ENCODE data around the gene GJA8.
A peak's percentile ranks its signal among the peaks of the same experiment; 100 is the strongest.
"Not testable (repeated sequence)": the region's sequence is repeated elsewhere in the genome, so short reads cannot be mapped to it uniquely, and the experiment has no call there.

The GJA8 gene

DNA sequence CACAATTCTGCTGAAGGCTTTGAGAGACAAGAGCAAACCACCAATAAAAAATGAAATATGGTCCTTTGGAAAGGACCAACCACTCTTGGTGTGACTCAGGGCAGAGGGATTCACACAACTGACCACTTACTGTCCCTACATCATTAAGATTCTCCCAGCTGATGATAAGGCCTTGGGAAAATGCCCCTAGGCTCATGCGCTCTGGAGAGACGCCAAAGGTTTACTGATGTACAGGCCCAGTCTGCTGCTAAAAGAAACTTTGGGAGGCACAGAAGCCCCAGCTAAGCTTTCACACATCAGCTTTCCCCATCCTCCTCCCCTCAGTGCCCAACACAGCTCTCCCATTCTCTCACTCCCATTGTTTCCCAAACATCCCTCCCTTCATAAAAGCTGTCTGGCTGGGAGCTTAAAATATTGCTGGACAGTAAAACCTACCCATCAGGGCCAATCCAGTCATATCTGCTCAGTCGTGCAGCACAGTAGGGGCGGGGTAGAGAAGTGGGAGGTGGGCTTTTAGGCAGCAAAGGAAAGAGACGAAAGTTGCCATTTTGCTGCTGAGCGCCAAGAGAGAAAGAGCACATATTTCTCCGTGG is at the start of gene GJA8:
Gene GJA8 (plus strand): TSS at position 543 of the 593 bp plus-strand sequence. CDS start 5,161 bp downstream, outside the sequence.
- DNase-seq, result no peak

DNA sequence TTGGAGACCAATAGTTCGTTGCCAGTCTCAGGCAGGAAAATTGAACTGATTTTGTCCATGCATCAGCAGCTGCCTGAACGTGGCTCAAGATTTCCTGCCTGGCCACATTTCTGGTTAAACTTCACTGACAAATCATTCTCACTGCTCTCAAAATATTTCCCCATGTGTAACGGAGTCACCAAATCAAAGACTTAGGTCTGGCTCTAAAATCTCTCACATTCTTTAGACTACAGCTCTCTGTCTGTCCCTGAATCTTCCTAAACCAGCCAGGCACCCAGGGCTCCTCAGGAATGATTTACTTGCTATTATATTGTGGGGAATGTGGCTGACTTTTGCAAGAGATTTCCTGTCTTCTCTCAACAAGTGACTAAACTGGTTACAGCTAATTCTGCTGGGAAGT is 49.2 kb upstream of the GJA8 start:
- no peak for DNase-seq

DNA sequence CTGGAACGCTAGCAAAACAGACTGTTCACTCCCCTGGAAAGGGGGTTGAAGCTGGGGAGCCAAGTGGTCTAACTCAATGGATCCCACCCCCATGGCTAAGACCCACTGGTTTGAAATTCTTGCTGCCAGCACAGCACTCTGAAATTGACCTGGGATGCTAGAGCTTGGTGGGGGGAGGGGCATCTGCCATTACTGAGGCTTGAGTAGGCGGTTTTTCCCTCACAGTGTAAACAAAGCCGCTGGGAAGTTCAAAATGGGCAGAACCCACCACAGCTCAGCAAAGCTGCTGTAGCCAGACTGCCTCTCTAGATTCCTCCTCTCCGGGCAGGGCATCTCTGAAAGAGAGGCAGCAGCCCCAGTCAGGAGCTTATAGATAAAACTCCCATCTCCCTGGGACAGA is 47.6 kb upstream of the GJA8 start:
- DNase-seq, result not testable (repeated sequence)

DNA sequence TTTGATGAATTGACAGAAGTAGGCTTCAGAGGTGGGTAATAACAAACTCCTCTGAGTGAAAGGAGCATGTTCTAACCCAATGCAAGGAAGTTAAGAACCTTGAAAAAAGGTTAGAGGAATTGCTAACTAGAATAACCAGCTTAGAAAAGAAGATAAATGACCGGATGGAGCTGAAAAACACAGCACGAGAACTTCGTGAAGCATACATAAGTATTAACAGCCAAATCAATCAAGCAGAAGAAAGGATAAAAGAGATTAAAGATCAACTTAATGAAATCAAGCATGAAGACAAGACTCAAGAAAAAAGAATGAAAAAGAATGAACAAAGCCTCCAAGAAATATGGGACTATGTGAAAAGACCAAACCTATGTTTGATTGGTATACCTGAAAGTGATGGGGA is 46.6 kb upstream of the GJA8 start:
- DNase-seq, result not testable (repeated sequence)

DNA sequence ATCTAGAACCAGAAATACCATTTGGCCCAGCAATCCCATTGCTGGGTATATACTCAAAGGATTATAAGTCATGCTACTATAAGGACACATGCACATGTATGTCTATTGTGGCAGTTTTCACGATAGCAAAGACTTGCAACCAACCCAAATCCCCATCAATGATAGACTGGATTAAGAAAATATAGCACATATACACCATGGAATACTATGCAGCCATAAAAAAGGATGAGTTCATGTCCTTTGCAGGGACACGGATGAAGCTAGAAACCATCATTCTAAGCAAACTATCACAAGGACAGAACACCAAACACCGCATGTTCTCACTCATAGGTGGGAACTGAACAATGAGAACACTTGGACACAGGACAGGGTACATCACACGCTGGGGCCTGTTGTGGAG is 35.4 kb upstream of the GJA8 start:
- not testable (repeated sequence) for DNase-seq

DNA sequence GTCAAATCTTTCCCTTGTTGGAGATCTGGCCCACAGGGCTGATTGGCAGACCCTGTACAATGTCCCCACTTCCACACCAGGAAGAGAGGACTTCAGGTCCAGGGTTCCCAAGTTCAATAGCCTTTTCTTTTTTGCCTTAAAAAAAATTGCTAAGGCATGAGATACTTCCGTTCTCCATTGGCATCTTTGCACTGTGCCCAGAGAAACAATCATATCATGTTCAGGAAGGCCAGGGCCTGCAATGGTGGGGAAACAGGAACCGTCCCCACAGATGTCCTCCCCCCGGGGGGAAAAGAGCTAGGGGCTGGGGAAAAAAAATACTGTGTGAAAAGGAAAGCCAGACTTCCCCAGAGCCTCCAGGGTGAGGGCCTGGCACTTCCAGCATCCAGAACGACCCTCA is 24.6 kb upstream of the GJA8 start:
- no peak for DNase-seq

DNA sequence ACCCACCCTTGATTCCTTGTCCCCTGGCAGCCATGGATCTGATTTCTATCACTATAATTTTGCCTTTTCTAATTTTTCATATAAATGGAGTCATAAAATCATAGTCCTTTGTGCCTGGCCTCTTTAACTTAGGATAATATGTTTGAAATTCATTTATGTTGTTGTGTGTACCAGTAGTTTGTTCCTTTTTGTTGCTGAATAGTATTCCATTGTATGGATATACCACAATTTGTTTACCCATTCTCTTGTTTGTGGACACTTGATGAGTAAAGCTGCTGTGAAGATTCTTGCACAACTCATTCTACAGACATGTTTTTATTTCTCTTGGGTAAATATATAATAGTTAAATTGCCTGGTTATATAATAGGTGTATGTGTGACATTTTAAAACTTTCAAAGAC is 22.7 kb upstream of the GJA8 start:
- no peak for DNase-seq

DNA sequence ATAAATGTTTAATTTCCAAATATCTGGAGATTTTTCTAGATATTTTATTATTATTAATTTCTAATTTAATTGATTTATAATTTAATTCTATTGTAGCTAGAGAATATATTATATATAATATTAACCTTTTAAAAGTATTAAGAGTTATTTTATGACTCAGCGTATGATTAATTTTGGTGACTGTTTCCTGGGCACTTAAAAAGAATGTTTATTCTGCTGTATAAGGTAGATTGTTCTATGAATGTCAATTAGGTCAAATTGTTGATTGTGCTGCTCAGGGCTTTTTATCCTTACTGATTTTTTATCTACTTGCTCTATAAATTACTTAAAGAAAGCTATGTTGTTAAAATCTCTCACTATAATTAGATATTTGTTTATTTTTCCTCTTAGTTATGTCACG is 20.1 kb upstream of the GJA8 start:
- DNase-seq, result no peak

DNA sequence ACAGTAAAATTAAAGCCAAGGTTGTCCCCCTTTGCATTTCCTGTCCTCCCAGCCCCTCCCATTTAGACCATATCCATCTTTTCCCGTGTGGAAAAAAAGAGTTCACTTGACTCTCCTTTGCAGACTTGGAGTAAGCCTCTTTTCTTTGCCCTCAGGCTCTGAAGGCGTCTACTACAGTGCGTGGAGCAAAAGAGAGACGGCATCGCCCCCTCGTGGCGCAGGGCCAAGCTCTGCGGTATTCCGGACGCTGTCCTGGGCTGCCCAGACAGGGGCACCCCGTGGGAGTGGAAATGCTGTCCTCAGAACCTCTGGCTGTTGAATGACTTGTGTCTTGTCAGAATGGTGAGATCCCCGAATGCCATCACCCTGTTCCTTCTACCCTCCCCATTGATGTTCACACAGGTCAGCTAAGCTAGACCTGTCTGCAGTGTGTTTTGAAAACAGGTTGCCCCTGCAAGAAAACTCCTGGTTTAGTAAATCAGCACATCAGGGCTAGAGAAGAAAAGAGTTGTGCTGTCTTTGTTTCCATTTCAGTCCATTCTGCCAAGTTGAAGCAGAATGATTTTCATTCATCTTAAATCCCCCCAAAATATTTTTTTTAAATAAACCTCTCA is 12.3 kb upstream of the GJA8 start:
- DNase-seq, result peak; percentile 61

DNA sequence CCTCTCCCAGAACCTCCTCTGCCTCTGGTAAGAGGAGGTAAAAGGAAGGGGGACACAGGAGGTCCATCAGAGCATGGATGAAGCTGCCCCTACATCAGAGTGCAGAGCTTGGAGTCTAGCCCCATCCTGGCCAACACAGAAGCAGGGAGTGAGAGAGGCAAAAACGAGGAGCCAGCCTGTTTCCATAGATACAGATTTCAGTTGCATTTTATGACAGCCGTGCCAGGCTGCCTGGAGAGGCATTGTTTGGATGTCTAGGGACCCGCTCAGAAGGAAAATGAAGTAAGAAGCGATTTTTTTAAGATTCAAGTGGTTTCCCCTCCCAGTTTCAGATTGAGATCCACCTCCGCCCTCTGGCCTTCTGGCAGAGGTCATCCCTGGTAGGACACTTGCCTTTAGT is 11.5 kb upstream of the GJA8 start:
- no peak for DNase-seq

DNA sequence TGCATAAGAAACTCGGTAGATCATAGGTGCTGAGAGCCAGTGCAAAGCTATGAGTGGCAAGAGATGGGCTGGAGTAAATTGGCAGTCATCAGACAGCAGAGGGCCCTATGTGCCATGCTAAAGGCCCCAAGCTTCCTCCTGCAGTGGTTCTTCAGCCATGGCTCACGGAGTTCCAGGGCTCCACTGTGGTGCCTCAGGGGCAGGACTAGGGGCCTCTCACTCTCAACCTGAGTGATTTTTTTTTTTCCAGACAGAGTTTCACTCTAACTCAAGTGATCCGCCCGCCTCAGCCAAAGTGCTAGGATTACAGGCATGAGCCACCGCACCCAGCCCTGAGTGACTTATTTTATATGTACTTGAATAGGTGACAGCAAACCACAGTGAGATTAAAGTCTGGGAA is 10.4 kb upstream of the GJA8 start:
- peak; percentile 2 for DNase-seq

DNA sequence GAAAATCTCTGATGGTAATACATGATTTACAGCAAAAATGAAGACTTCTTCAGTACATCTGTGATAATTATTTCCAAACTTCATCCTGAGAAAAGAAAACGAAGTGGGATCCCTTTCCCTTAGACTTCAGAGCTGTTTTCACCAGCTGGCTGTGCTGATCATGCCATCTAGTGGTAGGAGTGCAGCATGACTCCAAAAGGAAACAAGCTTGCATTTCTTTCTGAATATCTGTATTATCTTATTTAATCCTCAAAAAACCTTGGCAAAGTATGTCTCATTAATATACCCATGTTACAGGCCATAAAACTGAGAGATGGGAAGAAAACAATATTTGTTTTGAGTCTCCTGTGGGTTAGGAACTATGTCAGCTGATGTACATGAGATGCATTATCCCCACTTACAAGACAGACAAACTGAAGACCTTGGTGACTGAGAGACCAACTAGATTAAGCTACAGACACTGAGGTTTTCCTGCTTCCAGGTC is 9.8 kb upstream of the GJA8 start:
- DNase-seq, result peak; percentile 54

DNA sequence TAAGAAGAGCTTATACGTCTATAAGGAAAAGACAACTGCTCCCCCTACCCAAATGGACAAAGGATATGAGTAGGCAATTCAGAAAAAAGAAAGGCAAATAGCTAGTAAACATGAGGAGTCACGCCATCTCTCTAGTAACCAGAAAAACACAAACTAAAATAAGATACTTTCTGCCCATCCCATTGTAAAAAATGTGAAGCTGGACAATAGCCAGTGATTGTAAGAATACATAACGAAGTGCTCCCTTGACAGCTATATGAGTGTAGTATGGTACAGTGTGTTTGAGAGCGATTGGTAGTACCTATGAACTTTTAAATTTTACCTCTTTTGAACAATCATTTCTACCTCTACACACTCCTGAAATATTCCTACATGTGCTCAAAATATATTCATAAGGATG is 7.5 kb upstream of the GJA8 start:
- DNase-seq, result no peak

DNA sequence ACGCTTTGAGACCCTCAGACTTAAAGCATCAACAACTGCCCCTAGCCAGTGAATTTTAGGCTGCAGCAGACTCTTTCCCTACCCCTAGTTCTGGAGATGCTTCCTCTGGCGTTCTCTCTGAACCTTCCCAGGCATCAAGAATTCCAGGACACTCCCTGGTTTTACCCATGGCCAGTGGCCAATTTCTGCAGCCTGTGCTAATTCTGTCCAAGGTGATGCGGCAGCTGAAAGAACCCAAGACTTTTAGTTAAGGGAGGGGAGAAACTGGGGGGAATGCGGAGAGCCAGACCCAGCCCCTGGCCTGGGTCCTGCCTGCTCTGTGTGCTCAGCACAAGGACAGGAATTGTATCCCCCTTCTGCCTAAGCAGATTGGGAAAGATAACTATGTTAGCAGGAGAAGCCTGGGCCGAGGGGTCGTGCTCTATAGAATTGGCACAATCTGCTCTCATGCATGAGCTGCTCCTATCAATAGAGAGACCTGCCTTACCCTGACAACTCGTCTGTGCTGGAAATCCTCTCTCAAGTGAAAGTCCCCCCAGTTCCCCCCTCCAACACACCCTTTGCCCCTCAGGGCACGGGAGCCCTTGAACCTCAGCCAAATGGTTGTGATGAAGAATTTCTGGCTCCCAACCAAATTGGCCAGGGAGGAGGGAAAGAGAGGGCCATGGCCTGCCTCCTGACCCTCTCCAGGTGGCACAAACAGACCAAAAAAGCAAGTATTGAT is 5.4 kb upstream of the GJA8 start:
- no peak for DNase-seq

DNA sequence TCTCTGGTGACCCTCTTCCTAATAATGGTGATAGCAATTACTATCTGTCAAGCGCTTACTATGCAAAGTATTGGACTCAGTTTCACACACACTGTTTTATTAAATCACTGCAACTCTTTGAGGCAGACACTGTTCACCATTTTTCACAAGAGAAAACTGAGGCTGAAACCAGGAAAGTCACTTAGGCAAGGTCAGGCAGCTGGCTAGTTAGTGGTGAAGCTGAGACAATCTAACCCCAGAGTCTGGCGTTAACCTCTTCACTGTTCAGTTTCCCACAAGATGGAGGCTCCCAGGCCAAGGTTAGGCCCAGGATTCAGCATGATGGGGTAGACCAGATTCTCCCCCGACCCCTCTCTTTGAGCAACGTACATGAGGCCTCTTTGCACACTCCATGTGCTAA is 4.8 kb upstream of the GJA8 start:
- no peak for DNase-seq

DNA sequence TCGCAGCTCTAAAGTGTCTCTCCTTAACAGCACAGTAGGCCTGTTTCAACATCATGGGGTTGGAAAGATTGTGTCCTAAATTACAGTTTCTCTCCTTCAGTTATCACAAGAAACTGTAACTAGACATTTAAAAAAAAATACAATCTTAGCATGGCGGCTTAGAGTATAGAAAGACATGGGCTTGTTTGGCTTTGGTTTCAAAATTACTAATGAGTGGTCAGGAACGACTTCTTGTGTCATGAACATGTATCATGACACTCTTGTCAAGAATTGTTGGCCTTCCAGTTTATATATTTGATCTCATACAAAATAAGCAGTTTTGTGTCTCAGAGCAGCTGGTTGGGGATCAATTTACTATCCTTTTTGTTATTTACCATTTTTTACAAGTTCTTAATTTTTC is 2.1 kb downstream of the GJA8 start:
- DNase-seq, result no peak

DNA sequence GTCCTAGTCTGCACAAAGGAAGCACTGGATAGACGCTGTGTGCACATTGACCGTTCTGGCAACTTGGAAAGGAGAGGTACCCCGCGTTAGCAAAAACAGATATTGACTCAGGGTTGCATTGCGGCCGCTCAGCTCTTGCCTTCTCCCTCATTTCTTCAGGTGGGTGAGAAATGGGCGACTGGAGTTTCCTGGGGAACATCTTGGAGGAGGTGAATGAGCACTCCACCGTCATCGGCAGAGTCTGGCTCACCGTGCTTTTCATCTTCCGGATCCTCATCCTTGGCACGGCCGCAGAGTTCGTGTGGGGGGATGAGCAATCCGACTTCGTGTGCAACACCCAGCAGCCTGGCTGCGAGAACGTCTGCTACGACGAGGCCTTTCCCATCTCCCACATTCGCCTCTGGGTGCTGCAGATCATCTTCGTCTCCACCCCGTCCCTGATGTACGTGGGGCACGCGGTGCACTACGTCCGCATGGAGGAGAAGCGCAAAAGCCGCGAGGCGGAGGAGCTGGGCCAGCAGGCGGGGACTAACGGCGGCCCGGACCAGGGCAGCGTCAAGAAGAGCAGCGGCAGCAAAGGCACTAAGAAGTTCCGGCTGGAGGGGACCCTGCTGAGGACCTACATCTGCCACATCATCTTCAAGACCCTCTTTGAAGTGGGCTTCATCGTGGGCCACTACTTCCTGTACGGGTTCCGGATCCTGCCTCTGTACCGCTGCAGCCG is 5.4 kb downstream of the GJA8 start:
- DNase-seq, result no peak

DNA sequence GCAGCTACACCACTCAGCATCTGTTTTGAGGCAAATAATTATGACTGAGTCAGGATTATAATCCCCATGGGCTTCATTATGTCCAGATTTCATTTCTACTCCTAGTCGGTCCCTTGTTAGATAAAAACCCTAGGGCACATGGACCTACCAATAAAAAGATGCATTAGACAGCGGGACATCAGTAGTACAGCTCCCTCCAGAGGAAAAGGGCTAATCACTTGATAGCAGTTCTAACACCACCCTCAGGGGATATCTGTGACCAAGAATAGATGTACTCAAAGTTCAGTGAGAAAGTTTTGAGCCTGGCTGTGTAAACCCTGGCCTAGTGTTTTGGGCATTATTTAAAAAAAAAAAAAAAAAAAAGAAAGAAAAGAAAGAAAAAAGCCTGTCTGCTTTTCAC is 10.0 kb downstream of the GJA8 start:
- no peak for DNase-seq

DNA sequence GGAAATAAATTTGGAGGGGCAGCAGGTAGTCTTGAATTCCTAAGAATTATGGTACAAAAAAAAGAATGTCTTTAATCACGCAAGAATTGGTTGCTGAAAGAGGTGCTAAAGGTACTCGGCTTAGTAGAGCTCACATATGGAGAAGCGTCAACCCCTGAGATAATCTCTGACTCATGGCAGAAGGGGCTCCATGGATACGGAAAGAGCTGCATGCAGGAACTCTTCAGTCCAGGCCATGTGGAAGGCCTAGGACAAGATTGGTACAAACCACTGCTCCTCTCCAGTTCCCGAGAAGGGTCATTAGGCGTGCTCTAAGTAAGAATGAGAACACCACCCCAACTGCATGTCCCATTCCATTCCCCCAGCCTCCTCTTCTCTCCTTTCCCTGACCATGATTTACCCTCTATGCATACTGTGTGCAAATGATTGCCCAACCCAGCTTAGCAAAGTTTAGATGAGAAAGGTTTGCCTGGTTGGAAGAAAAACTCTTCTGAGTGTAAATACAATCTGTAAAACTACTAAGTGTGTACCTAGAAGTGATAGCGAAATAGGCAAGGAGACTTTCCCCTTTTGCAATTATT is 10.9 kb downstream of the GJA8 start:
- DNase-seq, result no peak

DNA sequence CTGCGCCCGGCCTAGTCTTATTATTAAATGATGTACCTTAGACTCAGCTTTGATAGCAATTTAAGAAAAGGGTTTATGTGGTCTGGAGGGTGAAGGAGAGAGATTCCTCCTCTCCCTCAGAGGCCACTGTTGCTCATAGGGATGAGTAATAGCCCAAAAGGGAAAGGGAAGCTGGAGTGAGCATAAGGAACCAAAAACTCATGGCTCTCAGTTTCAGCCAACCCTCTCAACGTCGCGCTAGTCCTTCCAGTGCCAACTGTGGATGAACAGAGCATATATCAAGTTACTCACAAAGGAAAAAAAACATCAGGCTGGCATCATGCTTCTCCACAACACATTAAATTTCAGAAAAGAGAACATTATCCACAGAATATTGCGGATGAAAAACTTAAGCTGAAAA is 17.3 kb downstream of the GJA8 start:
- DNase-seq, result no peak

DNA sequence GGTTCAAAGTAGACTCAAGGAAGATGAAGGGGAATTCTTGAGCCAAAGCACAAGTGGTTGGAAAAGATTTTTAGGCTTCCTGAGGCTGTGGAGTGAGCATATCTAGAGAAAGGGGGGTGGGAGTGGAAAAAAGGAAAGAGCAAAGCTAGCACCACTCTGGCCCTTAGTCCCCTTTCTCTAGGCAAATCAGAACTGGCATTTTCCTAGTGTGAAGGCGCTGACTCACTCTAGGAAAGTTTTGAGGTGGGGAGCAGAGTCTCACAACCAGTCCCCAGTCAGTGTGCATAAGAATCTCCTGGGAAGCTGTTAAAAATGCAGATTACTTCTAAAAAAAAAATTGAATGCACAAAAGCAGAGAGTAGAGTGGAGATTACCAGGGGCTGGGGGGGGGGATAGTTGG is 22.2 kb downstream of the GJA8 start:
- no peak for DNase-seq

DNA sequence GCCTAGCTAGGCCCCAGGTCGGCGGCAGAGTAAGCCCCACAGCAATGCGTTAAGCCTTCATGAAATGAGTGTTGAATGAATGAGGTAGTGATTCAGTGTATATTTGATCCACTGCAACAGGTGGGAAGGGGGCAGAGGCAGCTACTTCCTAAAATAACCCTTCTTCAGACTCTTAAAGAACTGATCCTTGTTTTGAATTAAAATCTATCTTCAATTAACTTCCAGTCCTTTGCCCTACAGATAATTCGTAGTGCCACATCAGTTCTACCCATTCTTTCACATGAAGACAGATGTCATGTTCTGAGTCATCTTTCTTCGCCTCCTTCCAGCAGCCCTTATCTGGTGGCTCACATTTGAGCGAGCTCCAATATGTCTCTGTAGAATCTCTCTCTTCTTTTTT is 24.6 kb downstream of the GJA8 start:
- DNase-seq, result not testable (repeated sequence)

DNA sequence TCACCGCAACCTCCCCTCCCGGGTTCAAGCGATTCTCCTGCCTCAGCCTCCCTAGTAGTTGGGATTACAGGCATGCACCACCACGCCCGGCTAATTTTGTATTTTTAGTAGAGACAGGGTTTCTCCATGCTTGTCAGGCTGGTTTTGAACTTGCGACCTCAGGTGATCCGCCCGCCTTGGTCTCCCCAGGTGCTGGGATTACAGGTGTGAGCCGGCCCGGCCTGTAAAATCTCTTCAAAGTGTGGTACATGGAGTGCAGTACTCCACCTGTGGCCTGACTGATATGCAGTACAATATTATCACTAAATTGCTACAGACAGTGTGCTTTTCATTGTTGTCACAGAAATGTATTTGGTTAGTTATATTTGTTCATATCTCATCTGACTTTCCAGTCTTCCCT is 25.1 kb downstream of the GJA8 start:
- DNase-seq, result not testable (repeated sequence)

Data from CD4-positive, alpha-beta T cell treated with Interleukin-10 for 1 hour (primary cell).